H1 (cell line): ENCODE measurements around the gene IDI2. TPM values are rescaled to one million over a fixed set of nuclear protein-coding genes. Genes with fewer than 3 reads are reported as not detected.

Experiments
- EP300 ChIP-seq, 2 experiments: IDR thresholded peaks; 1 replicate in 1 of 2; 2 replicates in 1 of 2; pipeline ENCODE4 v1.6.1; 2011 to 2012; ENCODE audit warnings: low read depth in 2 of 2, low read length in 2 of 2, mild to moderate bottlenecking in 2 of 2, borderline replicate concordance in 1 of 2, inconsistent platforms in 1 of 2, moderate library complexity in 1 of 2
- FOSL1 ChIP-seq: IDR thresholded peaks from 2 replicates; pipeline ENCODE4 v1.6.1; 2011; ENCODE audit warnings: mild to moderate bottlenecking, low read depth, low read length, moderate library complexity; ENCODE audit not compliant: insufficient read depth
- MAFK ChIP-seq: IDR thresholded peaks from 2 replicates; pipeline ENCODE4 v1.6.1; 2012; ENCODE audit warnings: low read depth, mild to moderate bottlenecking, improper control_type of control experiment, low read length
- RAD21 ChIP-seq, 2 experiments: IDR thresholded peaks in 1 of 2; conservative IDR thresholded peaks in 1 of 2; 2 replicates each; pipeline ENCODE4 v1.6.1; 2011; ENCODE audit warnings: low read depth in 2 of 2, low read length in 2 of 2, improper control_type of control experiment in 1 of 2, inconsistent platforms in 1 of 2, mild to moderate bottlenecking in 1 of 2, moderate library complexity in 1 of 2
- SRF ChIP-seq: IDR thresholded peaks from 2 replicates; pipeline ENCODE4 v1.6.1; 2011; ENCODE audit warnings: mild to moderate bottlenecking, low read depth, low read length, moderate library complexity
- TAF1 ChIP-seq: IDR thresholded peaks from 2 replicates; pipeline ENCODE4 v1.6.1; 2011; ENCODE audit warnings: mild to moderate bottlenecking, low read depth, low read length
- TCF12 ChIP-seq: IDR thresholded peaks from 2 replicates; pipeline ENCODE4 v1.6.1; 2011; ENCODE audit warnings: low read depth, mild to moderate bottlenecking, low read length
- polyA plus RNA-seq, 7 experiments: library from polyadenylated mRNA; depleted of rRNA in 3 of 7; stranded (reverse) in 5 of 7; unstranded in 2 of 7; fragments of >200 nt in 5 of 7; fragments of 200-250 nt in 2 of 7; gene quantifications; 1 replicate in 5 of 7; 2 replicates in 1 of 7; 4 replicates in 1 of 7; pipeline versions ENCODE4 v1.2.1 to v1.2.3, GENCODE V29; 2011 to 2013; ENCODE audit warnings: missing spikeins in 2 of 7, mixed read lengths in 2 of 7
- total RNA-seq: library from RNA; stranded (reverse); fragmentation: NEBNext Ultra II Directional; extraction: Animal tissue kit (Norgen Biotek cat#: 25700); gene quantifications from 2 replicates; pipeline ENCODE4 v1.2.1, GENCODE V29; 2021
- TF ChIP-seq, protein P1 (sequence below): fragments of 300-600 bp; sonication (generic); IDR thresholded peaks from 2 replicates; pipeline ENCODE4 v1.7.1; 2012; ENCODE audit warnings: low read length, moderate library complexity, mild to moderate bottlenecking, inconsistent platforms; ENCODE audit not compliant: insufficient replicate concordance
- TF ChIP-seq, protein P2 (sequence below): IDR thresholded peaks from 2 replicates; pipeline ENCODE4 v1.6.1; 2011; ENCODE audit warnings: low read length, improper control_type of control experiment

IDI2 gene
- total and polyA plus RNA-seq, 2 of the 8 experiments (the other 6 are each of a cell fraction or from before 2014, with no cell fraction given), result not detected

DNA sequence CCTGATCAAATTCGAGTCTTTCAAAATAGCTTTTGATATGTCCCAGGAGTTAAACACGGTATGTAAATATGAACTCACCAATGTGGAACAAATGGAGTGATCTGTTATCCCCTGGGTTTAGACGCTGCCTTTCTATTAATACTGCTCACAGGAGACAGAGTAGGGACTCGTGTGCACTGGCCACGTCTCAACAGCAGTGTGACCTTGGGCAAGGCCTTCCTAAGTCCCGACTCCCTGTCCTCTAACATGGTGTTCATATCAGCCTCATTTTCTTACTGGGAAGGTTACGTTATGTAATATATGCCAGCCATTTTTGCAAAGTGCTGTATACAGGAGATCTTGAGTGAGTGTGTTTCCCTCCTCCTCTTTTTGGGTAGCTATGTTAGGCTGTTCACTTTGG, 32.4 kb upstream of the IDI2 start (continued):
- TF ChIP-seq, protein P1, sequence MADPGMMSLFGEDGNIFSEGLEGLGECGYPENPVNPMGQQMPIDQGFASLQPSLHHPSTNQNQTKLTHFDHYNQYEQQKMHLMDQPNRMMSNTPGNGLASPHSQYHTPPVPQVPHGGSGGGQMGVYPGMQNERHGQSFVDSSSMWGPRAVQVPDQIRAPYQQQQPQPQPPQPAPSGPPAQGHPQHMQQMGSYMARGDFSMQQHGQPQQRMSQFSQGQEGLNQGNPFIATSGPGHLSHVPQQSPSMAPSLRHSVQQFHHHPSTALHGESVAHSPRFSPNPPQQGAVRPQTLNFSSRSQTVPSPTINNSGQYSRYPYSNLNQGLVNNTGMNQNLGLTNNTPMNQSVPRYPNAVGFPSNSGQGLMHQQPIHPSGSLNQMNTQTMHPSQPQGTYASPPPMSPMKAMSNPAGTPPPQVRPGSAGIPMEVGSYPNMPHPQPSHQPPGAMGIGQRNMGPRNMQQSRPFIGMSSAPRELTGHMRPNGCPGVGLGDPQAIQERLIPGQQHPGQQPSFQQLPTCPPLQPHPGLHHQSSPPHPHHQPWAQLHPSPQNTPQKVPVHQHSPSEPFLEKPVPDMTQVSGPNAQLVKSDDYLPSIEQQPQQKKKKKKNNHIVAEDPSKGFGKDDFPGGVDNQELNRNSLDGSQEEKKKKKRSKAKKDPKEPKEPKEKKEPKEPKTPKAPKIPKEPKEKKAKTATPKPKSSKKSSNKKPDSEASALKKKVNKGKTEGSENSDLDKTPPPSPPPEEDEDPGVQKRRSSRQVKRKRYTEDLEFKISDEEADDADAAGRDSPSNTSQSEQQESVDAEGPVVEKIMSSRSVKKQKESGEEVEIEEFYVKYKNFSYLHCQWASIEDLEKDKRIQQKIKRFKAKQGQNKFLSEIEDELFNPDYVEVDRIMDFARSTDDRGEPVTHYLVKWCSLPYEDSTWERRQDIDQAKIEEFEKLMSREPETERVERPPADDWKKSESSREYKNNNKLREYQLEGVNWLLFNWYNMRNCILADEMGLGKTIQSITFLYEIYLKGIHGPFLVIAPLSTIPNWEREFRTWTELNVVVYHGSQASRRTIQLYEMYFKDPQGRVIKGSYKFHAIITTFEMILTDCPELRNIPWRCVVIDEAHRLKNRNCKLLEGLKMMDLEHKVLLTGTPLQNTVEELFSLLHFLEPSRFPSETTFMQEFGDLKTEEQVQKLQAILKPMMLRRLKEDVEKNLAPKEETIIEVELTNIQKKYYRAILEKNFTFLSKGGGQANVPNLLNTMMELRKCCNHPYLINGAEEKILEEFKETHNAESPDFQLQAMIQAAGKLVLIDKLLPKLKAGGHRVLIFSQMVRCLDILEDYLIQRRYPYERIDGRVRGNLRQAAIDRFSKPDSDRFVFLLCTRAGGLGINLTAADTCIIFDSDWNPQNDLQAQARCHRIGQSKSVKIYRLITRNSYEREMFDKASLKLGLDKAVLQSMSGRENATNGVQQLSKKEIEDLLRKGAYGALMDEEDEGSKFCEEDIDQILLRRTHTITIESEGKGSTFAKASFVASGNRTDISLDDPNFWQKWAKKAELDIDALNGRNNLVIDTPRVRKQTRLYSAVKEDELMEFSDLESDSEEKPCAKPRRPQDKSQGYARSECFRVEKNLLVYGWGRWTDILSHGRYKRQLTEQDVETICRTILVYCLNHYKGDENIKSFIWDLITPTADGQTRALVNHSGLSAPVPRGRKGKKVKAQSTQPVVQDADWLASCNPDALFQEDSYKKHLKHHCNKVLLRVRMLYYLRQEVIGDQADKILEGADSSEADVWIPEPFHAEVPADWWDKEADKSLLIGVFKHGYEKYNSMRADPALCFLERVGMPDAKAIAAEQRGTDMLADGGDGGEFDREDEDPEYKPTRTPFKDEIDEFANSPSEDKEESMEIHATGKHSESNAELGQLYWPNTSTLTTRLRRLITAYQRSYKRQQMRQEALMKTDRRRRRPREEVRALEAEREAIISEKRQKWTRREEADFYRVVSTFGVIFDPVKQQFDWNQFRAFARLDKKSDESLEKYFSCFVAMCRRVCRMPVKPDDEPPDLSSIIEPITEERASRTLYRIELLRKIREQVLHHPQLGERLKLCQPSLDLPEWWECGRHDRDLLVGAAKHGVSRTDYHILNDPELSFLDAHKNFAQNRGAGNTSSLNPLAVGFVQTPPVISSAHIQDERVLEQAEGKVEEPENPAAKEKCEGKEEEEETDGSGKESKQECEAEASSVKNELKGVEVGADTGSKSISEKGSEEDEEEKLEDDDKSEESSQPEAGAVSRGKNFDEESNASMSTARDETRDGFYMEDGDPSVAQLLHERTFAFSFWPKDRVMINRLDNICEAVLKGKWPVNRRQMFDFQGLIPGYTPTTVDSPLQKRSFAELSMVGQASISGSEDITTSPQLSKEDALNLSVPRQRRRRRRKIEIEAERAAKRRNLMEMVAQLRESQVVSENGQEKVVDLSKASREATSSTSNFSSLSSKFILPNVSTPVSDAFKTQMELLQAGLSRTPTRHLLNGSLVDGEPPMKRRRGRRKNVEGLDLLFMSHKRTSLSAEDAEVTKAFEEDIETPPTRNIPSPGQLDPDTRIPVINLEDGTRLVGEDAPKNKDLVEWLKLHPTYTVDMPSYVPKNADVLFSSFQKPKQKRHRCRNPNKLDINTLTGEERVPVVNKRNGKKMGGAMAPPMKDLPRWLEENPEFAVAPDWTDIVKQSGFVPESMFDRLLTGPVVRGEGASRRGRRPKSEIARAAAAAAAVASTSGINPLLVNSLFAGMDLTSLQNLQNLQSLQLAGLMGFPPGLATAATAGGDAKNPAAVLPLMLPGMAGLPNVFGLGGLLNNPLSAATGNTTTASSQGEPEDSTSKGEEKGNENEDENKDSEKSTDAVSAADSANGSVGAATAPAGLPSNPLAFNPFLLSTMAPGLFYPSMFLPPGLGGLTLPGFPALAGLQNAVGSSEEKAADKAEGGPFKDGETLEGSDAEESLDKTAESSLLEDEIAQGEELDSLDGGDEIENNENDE, result no peak
- TF ChIP-seq EP300 (IDR thresholded peaks at IDR 0.05; ENCODE audit: borderline replicate concordance in 1 of 2, low read depth in 2 of 2, low read length in 2 of 2) (no peak), RAD21 (IDR thresholded peaks at IDR 0.05 in 1 of 2, conservative IDR thresholded peaks at IDR 0.05 in 1 of 2; ENCODE audit: low read depth in 2 of 2, low read length in 2 of 2) (no peak), SRF (no peak), TAF1 (no peak), TCF12 (no peak), FOSL1 (no peak), MAFK (no peak)
- TF ChIP-seq, protein P2, sequence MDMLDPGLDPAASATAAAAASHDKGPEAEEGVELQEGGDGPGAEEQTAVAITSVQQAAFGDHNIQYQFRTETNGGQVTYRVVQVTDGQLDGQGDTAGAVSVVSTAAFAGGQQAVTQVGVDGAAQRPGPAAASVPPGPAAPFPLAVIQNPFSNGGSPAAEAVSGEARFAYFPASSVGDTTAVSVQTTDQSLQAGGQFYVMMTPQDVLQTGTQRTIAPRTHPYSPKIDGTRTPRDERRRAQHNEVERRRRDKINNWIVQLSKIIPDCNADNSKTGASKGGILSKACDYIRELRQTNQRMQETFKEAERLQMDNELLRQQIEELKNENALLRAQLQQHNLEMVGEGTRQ, result no peak
